Parathyroid adenoma (tissue), 2 donors: ENCODE data around the gene GPR65.

Experiments
- H2AFZ ChIP-seq: fragments of 300-600 bp; sonication (generic); one replicate; pipeline ENCODE4 v1.7.0; 2017; ENCODE audit warnings: antibody characterized with exemption, mild to moderate bottlenecking
- H3K27ac ChIP-seq: fragments of 300-600 bp; sonication (generic); one replicate; pipeline ENCODE4 v1.7.0; 2017
- H3K27me3 ChIP-seq: fragments of 300-600 bp; sonication (generic); one replicate; pipeline ENCODE4 v1.7.0; 2017; ENCODE audit warnings: low read length; ENCODE audit not compliant: control insufficient read depth, insufficient read depth
- H3K36me3 ChIP-seq: fragments of 300-600 bp; sonication (generic); one replicate; pipeline ENCODE4 v1.7.0; 2017; ENCODE audit warnings: low read length; ENCODE audit not compliant: control insufficient read depth, insufficient read depth
- H3K4me1 ChIP-seq: fragments of 300-600 bp; sonication (generic); one replicate; pipeline ENCODE4 v1.7.0; 2017; ENCODE audit warnings: control low read depth
- H3K4me2 ChIP-seq: fragments of 300-600 bp; sonication (generic); one replicate; pipeline ENCODE4 v1.7.0; 2017; ENCODE audit warnings: low read length
- H3K4me3 ChIP-seq: fragments of 300-600 bp; sonication (generic); one replicate; pipeline ENCODE4 v1.7.0; 2017; ENCODE audit warnings: low read depth, low read length
- H3K79me2 ChIP-seq: fragments of 300-600 bp; sonication (generic); one replicate; pipeline ENCODE4 v1.7.0; 2017; ENCODE audit warnings: control low read depth
- H3K9ac ChIP-seq: fragments of 300-600 bp; sonication (generic); one replicate; pipeline ENCODE4 v1.7.0; 2017; ENCODE audit warnings: mild to moderate bottlenecking
- H3K9me3 ChIP-seq: fragments of 300-600 bp; sonication (generic); one replicate; pipeline ENCODE4 v1.7.0; 2017; ENCODE audit warnings: low read length; ENCODE audit not compliant: control insufficient read depth
- TF ChIP-seq, protein P1 (sequence below): fragments of 300-600 bp; sonication (generic); IDR thresholded peaks from one replicate; pipeline ENCODE4 v1.7.0; 2017; ENCODE audit warnings: antibody characterized with exemption, mild to moderate bottlenecking
- donor health status: primary hyperparathyroidism.

The GPR65 gene

DNA sequence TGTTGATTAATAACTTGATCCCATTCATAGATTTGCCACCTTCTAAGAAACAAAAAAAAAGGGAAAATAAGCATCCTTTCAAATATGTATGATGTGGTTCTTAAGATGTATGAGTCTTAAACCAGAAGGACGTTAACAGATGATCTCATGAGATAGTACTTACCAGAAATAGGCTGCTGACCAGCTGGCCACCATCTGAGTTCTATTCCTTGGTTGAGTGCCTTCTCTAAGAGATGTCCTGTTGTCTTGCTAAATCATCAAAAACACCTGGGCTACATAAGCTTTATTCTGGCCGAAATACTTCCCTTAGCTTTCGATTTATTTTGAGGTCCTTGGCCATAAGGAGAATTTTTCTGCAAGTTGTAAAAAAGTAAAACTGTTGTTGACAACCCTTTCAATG, 55.6 kb downstream of the GPR65 start:
- no peaks in the 10 kb centered on the region for H3K36me3 ChIP-seq
- H3K9me3 ChIP-seq, result no peaks in the 10 kb centered on the region
- no peak overlapping the region for H3K27ac ChIP-seq
- no peaks in the 10 kb centered on the region for H3K27me3 ChIP-seq
- H3K4me1 ChIP-seq, result no peaks in the 10 kb centered on the region
- H3K9ac ChIP-seq, result no peak overlapping the region
- H3K4me3 ChIP-seq, result no peak overlapping the region
- no peaks in the 10 kb centered on the region for H3K79me2 ChIP-seq
- TF ChIP-seq, protein P1, sequence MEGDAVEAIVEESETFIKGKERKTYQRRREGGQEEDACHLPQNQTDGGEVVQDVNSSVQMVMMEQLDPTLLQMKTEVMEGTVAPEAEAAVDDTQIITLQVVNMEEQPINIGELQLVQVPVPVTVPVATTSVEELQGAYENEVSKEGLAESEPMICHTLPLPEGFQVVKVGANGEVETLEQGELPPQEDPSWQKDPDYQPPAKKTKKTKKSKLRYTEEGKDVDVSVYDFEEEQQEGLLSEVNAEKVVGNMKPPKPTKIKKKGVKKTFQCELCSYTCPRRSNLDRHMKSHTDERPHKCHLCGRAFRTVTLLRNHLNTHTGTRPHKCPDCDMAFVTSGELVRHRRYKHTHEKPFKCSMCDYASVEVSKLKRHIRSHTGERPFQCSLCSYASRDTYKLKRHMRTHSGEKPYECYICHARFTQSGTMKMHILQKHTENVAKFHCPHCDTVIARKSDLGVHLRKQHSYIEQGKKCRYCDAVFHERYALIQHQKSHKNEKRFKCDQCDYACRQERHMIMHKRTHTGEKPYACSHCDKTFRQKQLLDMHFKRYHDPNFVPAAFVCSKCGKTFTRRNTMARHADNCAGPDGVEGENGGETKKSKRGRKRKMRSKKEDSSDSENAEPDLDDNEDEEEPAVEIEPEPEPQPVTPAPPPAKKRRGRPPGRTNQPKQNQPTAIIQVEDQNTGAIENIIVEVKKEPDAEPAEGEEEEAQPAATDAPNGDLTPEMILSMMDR, result no peak
- no peak overlapping the region for H2AFZ ChIP-seq
- H3K4me2 ChIP-seq, result no peak overlapping the region

DNA sequence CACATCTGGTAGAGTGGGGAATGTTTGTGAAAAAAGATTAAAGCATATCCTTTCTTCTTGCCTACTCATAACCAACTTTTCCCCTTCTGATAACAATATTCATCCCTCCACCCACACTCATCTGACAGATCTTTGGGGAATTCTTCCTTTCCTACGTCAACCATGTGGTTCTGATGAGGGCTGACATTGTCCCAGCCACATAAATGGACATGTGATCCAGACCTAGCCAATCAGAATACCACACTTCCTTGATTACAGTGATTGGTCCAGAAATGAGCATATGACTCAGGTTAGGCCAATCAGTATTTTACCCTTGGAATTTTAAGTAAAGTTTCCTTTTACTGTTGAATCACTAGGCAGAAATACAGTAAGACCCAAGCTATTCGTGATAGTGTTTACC, 58.9 kb downstream of the GPR65 start:
- TF ChIP-seq, protein P1, result no peak
- Histone ChIP-seq H3K4me1 (no peaks in the 10 kb centered on the region), H3K27me3 (no peaks in the 10 kb centered on the region), H3K9me3 (no peaks in the 10 kb centered on the region), H3K9ac (no peak overlapping the region), H3K79me2 (no peaks in the 10 kb centered on the region), H2AFZ (no peak overlapping the region), H3K4me2 (no peak overlapping the region), H3K36me3 (no peaks in the 10 kb centered on the region), H3K27ac (no peak overlapping the region), H3K4me3 (no peak overlapping the region)
